Naive thymus-derived CD4-positive, alpha-beta T cell (primary cell): ENCODE measurements around the gene TMEM130. TPM values are rescaled to one million over a fixed set of nuclear protein-coding genes. Genes with fewer than 3 reads are reported as not detected.

ENCODE experiments used
- ATAC-seq: fragments of 150-1000 bp; cut with Tn5 transposase; 2 replicates; pipeline ENCODE4 v1.10.0; 2021; ENCODE audit warnings: mild to moderate bottlenecking, moderate library complexity
- CTCF ChIA-PET: fragments of 350-600 bp; sonication (Branson Sonifier 250); formaldehyde crosslinking; loops from one replicate; lab custom pipeline; 2021; ENCODE audit warnings: antibody characterized with exemption; lab: Charles Lee
- POLR2A ChIA-PET: fragments of 350-600 bp; sonication (Branson Sonifier 250); formaldehyde crosslinking; loops from one replicate; lab custom pipeline; 2021; ENCODE audit warnings: antibody characterized with exemption, inconsistent platforms; lab: Charles Lee
- DNase-seq, 9 donors: peaks; one replicate each; pipeline versions ENCODE4 v3.0.0 to v3.0.0-alpha.2; 2020 to 2022; ENCODE audit warnings: mixed read lengths in 1 of 9
- H3K27ac ChIP-seq: one replicate; pipeline ENCODE4 v1.7.0; 2013; ENCODE audit warnings: mild to moderate bottlenecking, low read depth, low read length, moderate library complexity
- H3K27me3 ChIP-seq, 2 donors: one replicate each; pipeline ENCODE4 v1.7.0; 2013; ENCODE audit warnings: low read length in 2 of 2, mild to moderate bottlenecking in 2 of 2, moderate library complexity in 2 of 2; ENCODE audit not compliant: control insufficient read depth in 2 of 2, insufficient read depth in 2 of 2
- H3K36me3 ChIP-seq, 3 experiments: 1 replicate in 2 of 3; 2 replicates in 1 of 3; pipeline ENCODE4 v1.7.0; 2013; ENCODE audit warnings: low read length in 3 of 3, mild to moderate bottlenecking in 3 of 3, moderate library complexity in 1 of 3; ENCODE audit not compliant: insufficient read depth in 3 of 3, control insufficient read depth in 2 of 3
- H3K4me1 ChIP-seq, 2 donors: one replicate each; pipeline ENCODE4 v1.7.0; 2013; ENCODE audit warnings: low read length in 2 of 2, mild to moderate bottlenecking in 2 of 2, moderate library complexity in 1 of 2; ENCODE audit not compliant: control insufficient read depth in 2 of 2, insufficient read depth in 2 of 2
- H3K4me3 ChIP-seq: 2 replicates; pipeline ENCODE4 v1.7.0; 2013; ENCODE audit warnings: mild to moderate bottlenecking, low read length
- H3K9me3 ChIP-seq, 3 experiments: 1 replicate in 2 of 3; 2 replicates in 1 of 3; pipeline ENCODE4 v1.7.0; 2013; ENCODE audit warnings: low read length in 3 of 3; ENCODE audit not compliant: control insufficient read depth in 2 of 3
- H3K27ac Mint-ChIP-seq, 9 donors: one replicate each; pipeline ENCODE4 v1.8.0; 2020 to 2022; ENCODE audit warnings: mixed read lengths in 9 of 9, mild to moderate bottlenecking in 8 of 9, moderate library complexity in 5 of 9, inconsistent platforms in 2 of 9
- H3K27me3 Mint-ChIP-seq, 5 donors: one replicate each; pipeline ENCODE4 v1.8.0; 2021 to 2022; ENCODE audit warnings: mixed read lengths in 5 of 5, mild to moderate bottlenecking in 1 of 5
- H3K36me3 Mint-ChIP-seq, 5 donors: one replicate each; pipeline ENCODE4 v1.8.0; 2020 to 2022; ENCODE audit warnings: mixed read lengths in 5 of 5, mild to moderate bottlenecking in 3 of 5, inconsistent platforms in 1 of 5
- H3K4me1 Mint-ChIP-seq, 7 donors: one replicate each; pipeline ENCODE4 v1.8.0; 2020 to 2022; ENCODE audit warnings: mixed read lengths in 7 of 7, mild to moderate bottlenecking in 3 of 7, inconsistent platforms in 1 of 7
- H3K4me3 Mint-ChIP-seq, 10 donors: one replicate each; pipeline ENCODE4 v1.8.0; 2020 to 2022; ENCODE audit warnings: mild to moderate bottlenecking in 10 of 10, mixed read lengths in 10 of 10, moderate library complexity in 6 of 10, inconsistent platforms in 2 of 10
- H3K9me3 Mint-ChIP-seq, 11 donors: one replicate each; pipeline ENCODE4 v1.8.0; 2020 to 2022; ENCODE audit warnings: mixed read lengths in 11 of 11, mild to moderate bottlenecking in 4 of 11, inconsistent platforms in 1 of 11, moderate library complexity in 1 of 11
- intact Hi-C, 2 donors: fragments of 100-400 bp; cut with micrococcal nuclease; formaldehyde crosslinking; loops; one replicate each; pipeline ENCODE4 v1.15.1; 2023
- polyA plus RNA-seq, 2 donors: library from polyadenylated mRNA; unstranded; fragments of 300-500 nt; fragmentation: Illumina TruSeq; gene quantifications; one replicate each; pipeline ENCODE4 v1.2.3, GENCODE V29; 2021
- total RNA-seq, 6 experiments: library from RNA in 5 of 6; stranded (reverse) in 5 of 6; gene quantifications; 1 replicate in 5 of 6; 2 replicates in 1 of 6; pipeline ENCODE4 v1.2.3 and lab custom pipeline; 2021 to 2026

The TMEM130 gene
- total and polyA plus RNA-seq, 7 experiments from 2014 or later: not detected

- ChIA-PET CTCF (interaction anchor here (0.6 to 0.8 kb wide), 3 partner anchors 12 to 859 kb away, joined by 3 to 6 read pairs (median 3); no protein-coding TSS in a partner anchor), POLR2A (interaction anchor here (0.6 to 1.6 kb wide), 4 partner anchors 8 to 1996 kb away, joined by 3 to 7 read pairs (median 4); partner anchors contain the start of genes BUD31, PDAP1 and SRRT)
- peaks cover 9 to 36% (median 18%) of the 10 kb centered on the region in 3 experiments for H3K36me3 ChIP-seq
- peaks cover 0 to 5% (median 0%) of the 10 kb centered on the region in 11 donors for H3K9me3 Mint-ChIP-seq
- H3K4me3 ChIP-seq: peak overlapping the region; percentile 95
- intact Hi-C loops: loop anchor here (1.0 to 10.0 kb wide), 11 partner anchors 263 to 1763 kb away; partner anchors contain the start of genes BRI3 (in 2 of the 2), SDHAF3 (in 2 of the 2), ARPC1A (in 1 of the 2) and ASNS (in 1 of the 2)
- H3K4me3 Mint-ChIP-seq: peak overlapping the region; percentile 90 to 99 (median 95)
- peaks cover 9 to 14% of the 10 kb centered on the region in 2 donors for H3K4me1 ChIP-seq
- ATAC-seq (peak; percentile 83), DNase-seq (peak in 8 of 9 donors; percentile 50 to 81 (median 76))
- peaks cover 0 to 17% (median 7%) of the 10 kb centered on the region in 5 donors for H3K36me3 Mint-ChIP-seq
- H3K4me1 Mint-ChIP-seq: peaks cover 0 to 43% (median 31%) of the 10 kb centered on the region in 7 donors
- peak overlapping the region; percentile 88 for H3K27ac ChIP-seq
- peak overlapping the region; percentile 87 to 98 (median 94) for H3K27ac Mint-ChIP-seq
- no peaks in the 10 kb centered on the region for H3K9me3 ChIP-seq
- H3K27me3 ChIP-seq: no peaks in the 10 kb centered on the region
- peaks cover 0 to 3% (median 0%) of the 10 kb centered on the region in 5 donors for H3K27me3 Mint-ChIP-seq
Observed at GRCh38 chr7:98879198-98879978, 9.6 kb upstream of the TMEM130 start.

- no peaks in the 10 kb centered on the region for H3K27me3 ChIP-seq
- peak; percentile 63 to 87 (median 82) for DNase-seq
- H3K4me1 ChIP-seq: peaks cover 9 to 14% of the 10 kb centered on the region in 2 donors
- H3K27ac ChIP-seq: peak within 1 kb of the TSS; percentile 88
- ChIA-PET POLR2A (interaction anchor here (0.6 to 1.6 kb wide), 4 partner anchors 9 to 1966 kb away, joined by 3 to 7 read pairs (median 6); no protein-coding TSS in a partner anchor), CTCF (interaction anchor here (0.5 kb wide), 1 partner anchor 713 kb away, joined by 3 read pairs; no protein-coding TSS in a partner anchor)
- H3K9me3 Mint-ChIP-seq: peaks cover 0 to 5% (median 0%) of the 10 kb centered on the region in 11 donors
- H3K36me3 Mint-ChIP-seq: peaks cover 0 to 12% (median 4%) of the 10 kb centered on the region in 5 donors
- peak; percentile 82 for ATAC-seq
- peak within 1 kb of the TSS; percentile 90 to 99 (median 95) for H3K4me3 Mint-ChIP-seq
- H3K27me3 Mint-ChIP-seq: peaks cover 0 to 3% (median 0%) of the 10 kb centered on the region in 5 donors
- no peaks in the 10 kb centered on the region for H3K9me3 ChIP-seq
- peak within 1 kb of the TSS; percentile 95 for H3K4me3 ChIP-seq
- H3K4me1 Mint-ChIP-seq: peaks cover 0 to 37% (median 26%) of the 10 kb centered on the region in 7 donors
- intact Hi-C loops: loop anchor here (1.0 to 10.0 kb wide), 12 partner anchors 264 to 1762 kb away; partner anchors contain the start of genes BRI3 (in 2 of the 2), SDHAF3 (in 2 of the 2), ARPC1A (in 1 of the 2) and ASNS (in 1 of the 2)
- peak within 1 kb of the TSS; percentile 87 to 98 (median 94) for H3K27ac Mint-ChIP-seq
- H3K36me3 ChIP-seq: peaks cover 6 to 28% (median 10%) of the 10 kb centered on the region in 3 experiments
Observed at GRCh38 chr7:98878365-98879197, 8.8 kb upstream of the TMEM130 start, which contains the start of gene TRRAP. TSS of gene TRRAP (plus strand) at chr7:98878532. CDS start at chr7:98881151, 2,619 bp downstream.

GRCh38 chr7:98877692-98878364 lies 8.0 kb upstream of the TMEM130 start:
- ATAC-seq: no peak

GRCh38 chr7:98877146-98877545 lies 7.3 kb upstream of the TMEM130 start:
- Mint-ChIP-seq H3K4me1 (peaks cover 0 to 28% (median 21%) of the 10 kb centered on the region in 7 donors), H3K36me3 (peaks cover 0 to 7% (median 0%) of the 10 kb centered on the region in 5 donors), H3K4me3 (peak overlapping the region; percentile 51 to 94 (median 68)), H3K27ac (peak overlapping the region in 8 of 9 donors; percentile 32 to 75 (median 52)), H3K27me3 (peaks cover 0 to 3% (median 0%) of the 10 kb centered on the region in 5 donors), H3K9me3 (peaks cover 0 to 5% (median 0%) of the 10 kb centered on the region in 11 donors)
- ChIA-PET POLR2A (no interaction called here), CTCF (no interaction called here)
- H3K4me3 ChIP-seq: no peak overlapping the region
- H3K4me1 ChIP-seq: peaks cover 9 to 14% of the 10 kb centered on the region in 2 donors
- no peak overlapping the region for H3K27ac ChIP-seq
- ATAC-seq: no peak
- DNase-seq: no peak
- H3K27me3 ChIP-seq: no peaks in the 10 kb centered on the region
- no peaks in the 10 kb centered on the region for H3K9me3 ChIP-seq
- H3K36me3 ChIP-seq: peaks cover 0 to 16% (median 3%) of the 10 kb centered on the region in 3 experiments
- intact Hi-C loops: loop anchor here (5.0 to 10.0 kb wide), 5 partner anchors 448 to 1760 kb away; partner anchors contain the start of genes ARPC1A (in 1 of the 2), ASNS (in 1 of the 2), SDHAF3 (in 1 of the 2) and ZKSCAN5 (in 1 of the 2)

More at GRCh38 chr7:98877692-98878364, 8.0 kb upstream of the TMEM130 start:
- Mint-ChIP-seq H3K4me1 (peaks cover 0 to 30% (median 24%) of the 10 kb centered on the region in 7 donors), H3K36me3 (peaks cover 0 to 10% (median 1%) of the 10 kb centered on the region in 5 donors), H3K27me3 (peaks cover 0 to 3% (median 0%) of the 10 kb centered on the region in 5 donors), H3K4me3 (peak overlapping the region; percentile 45 to 94 (median 66)), H3K27ac (peak overlapping the region in 7 of 9 donors; percentile 32 to 75 (median 62)), H3K9me3 (peaks cover 0 to 5% (median 0%) of the 10 kb centered on the region in 11 donors)
- Histone ChIP-seq H3K4me3 (peak overlapping the region; percentile 95), H3K9me3 (no peaks in the 10 kb centered on the region), H3K27ac (peak overlapping the region; percentile 88), H3K4me1 (peaks cover 9 to 14% of the 10 kb centered on the region in 2 donors), H3K36me3 (peaks cover 3 to 23% (median 3%) of the 10 kb centered on the region in 3 experiments), H3K27me3 (no peaks in the 10 kb centered on the region)
- DNase-seq: no peak
- intact Hi-C loops: loop anchor here (1.0 to 10.0 kb wide), 9 partner anchors 264 to 1761 kb away; partner anchors contain the start of genes SDHAF3 (in 2 of the 2), ARPC1A (in 1 of the 2), ASNS (in 1 of the 2) and BRI3 (in 1 of the 2)
- POLR2A ChIA-PET: interaction anchor here (0.6 to 1.6 kb wide), 4 partner anchors 9 to 1967 kb away, joined by 3 to 7 read pairs (median 6); no protein-coding TSS in a partner anchor
- CTCF ChIA-PET: interaction anchor here (0.5 kb wide), 1 partner anchor 712 kb away, joined by 3 read pairs; no protein-coding TSS in a partner anchor

GRCh38 chr7:98875501-98875900 lies 5.7 kb upstream of the TMEM130 start:
- intact Hi-C loops: loop anchor here (5.0 to 10.0 kb wide), 5 partner anchors 449 to 1758 kb away; partner anchors contain the start of genes ARPC1A (in 1 of the 2), ASNS (in 1 of the 2), SDHAF3 (in 1 of the 2) and ZKSCAN5 (in 1 of the 2)

More at GRCh38 chr7:98875501-98875900, 5.7 kb upstream of the TMEM130 start:
- Mint-ChIP-seq H3K4me3 (peak overlapping the region in 1 of 10 donors; percentile 32), H3K4me1 (peaks cover 0 to 20% (median 12%) of the 10 kb centered on the region in 7 donors), H3K36me3 (no peaks in the 10 kb centered on the region), H3K27me3 (peaks cover 0 to 15% (median 6%) of the 10 kb centered on the region in 5 donors), H3K9me3 (peaks cover 0 to 5% (median 0%) of the 10 kb centered on the region in 11 donors), H3K27ac (no peak overlapping the region)
- CTCF ChIA-PET: no interaction called here
- Histone ChIP-seq H3K4me1 (peaks cover 5 to 12% of the 10 kb centered on the region in 2 donors), H3K9me3 (no peaks in the 10 kb centered on the region), H3K36me3 (peaks cover 0 to 9% (median 0%) of the 10 kb centered on the region in 3 experiments), H3K4me3 (no peak overlapping the region), H3K27ac (no peak overlapping the region), H3K27me3 (no peaks in the 10 kb centered on the region)
- DNase-seq (no peak), ATAC-seq (no peak)
- POLR2A ChIA-PET: no interaction called here
